HG03575 (cell line): ENCODE measurements around the gene IGF2BP1.
"Not testable (repeated sequence)": the region's sequence is repeated elsewhere in the genome, so short reads cannot be mapped to it uniquely, and the experiment has no call there.

Experiments used
- ATAC-seq: cut with Tn5 transposase; IDR thresholded peaks from one replicate; pipeline ENCODE4 v1.9.1; 2021; ENCODE audit not compliant: unreplicated experiment, insufficient number of reproducible peaks, low FRiP score; ENCODE audit errors: extremely low read depth

IGF2BP1 gene

GRCh38 chr17:49079840-49080663 lies 82.9 kb downstream of the IGF2BP1 start:
- no peak for ATAC-seq

GRCh38 chr17:49082231-49082630 lies 85.0 kb downstream of the IGF2BP1 start:
- no peak for ATAC-seq

GRCh38 chr17:49085046-49085445 lies 87.9 kb downstream of the IGF2BP1 start:
- not testable (repeated sequence) for ATAC-seq

- ATAC-seq: no peak
Measured at GRCh38 chr17:49085565-49086315, 88.6 kb downstream of the IGF2BP1 start.

- no peak for ATAC-seq
Measured at GRCh38 chr17:49086316-49086605, 89.1 kb downstream of the IGF2BP1 start.

- ATAC-seq: no peak
Measured at GRCh38 chr17:49086649-49087048, 89.5 kb downstream of the IGF2BP1 start.

GRCh38 chr17:49089094-49089493 lies 91.9 kb downstream of the IGF2BP1 start:
- no peak for ATAC-seq

- no peak for ATAC-seq
Measured at GRCh38 chr17:49090878-49091594, 93.9 kb downstream of the IGF2BP1 start.

- no peak for ATAC-seq
Measured at GRCh38 chr17:49093131-49093530, 95.9 kb downstream of the IGF2BP1 start.

GRCh38 chr17:49100601-49101000 lies 103.4 kb downstream of the IGF2BP1 start:
- ATAC-seq: no peak

- ATAC-seq: no peak
Measured at GRCh38 chr17:49101054-49101534, 103.9 kb downstream of the IGF2BP1 start.

- not testable (repeated sequence) for ATAC-seq
Measured at GRCh38 chr17:49103360-49103759, 106.2 kb downstream of the IGF2BP1 start.

- ATAC-seq: no peak
Measured at GRCh38 chr17:49104511-49105074, 107.4 kb downstream of the IGF2BP1 start.
